Left lung (tissue), 10 donors: ENCODE results near the gene C8A. TPM values are rescaled to one million over a fixed set of nuclear protein-coding genes. Genes with fewer than 3 reads are reported as not detected.

ENCODE experiments used
- ATAC-seq: fragments of 200-7000 bp; cut with Tn5 transposase; one replicate; pipeline ENCODE4 v1.9.1; 2020; ENCODE audit warnings: moderate library complexity
- DNase-seq, 4 donors: peaks; one replicate each; pipeline ENCODE4 v3.0.0-alpha.2; 2013 to 2020
- H3K27ac ChIP-seq, 2 donors: fragments of 200-600 bp; sonication (generic) in 1 of 2; one replicate each; pipeline versions ENCODE4 v1.5.0 to v1.8.0; 2020 to 2021
- H3K27me3 ChIP-seq, 2 donors: fragments of 200-600 bp; sonication (generic) in 1 of 2; one replicate each; pipeline versions ENCODE4 v1.5.0 to v1.8.0; 2020 to 2021
- H3K36me3 ChIP-seq, 2 donors: fragments of 200-600 bp; sonication (generic) in 1 of 2; one replicate each; pipeline versions ENCODE4 v1.5.0 to v1.8.0; 2020 to 2021
- H3K4me1 ChIP-seq, 2 donors: fragments of 200-600 bp; one replicate each; pipeline ENCODE4 v1.8.0; 2021
- H3K4me3 ChIP-seq, 2 donors: fragments of 200-600 bp; sonication (generic) in 1 of 2; one replicate each; pipeline versions ENCODE4 v1.5.0 to v1.8.0; 2020 to 2021; ENCODE audit warnings: mild to moderate bottlenecking in 1 of 2
- H3K9me3 ChIP-seq, 2 donors: fragments of 200-600 bp; sonication (generic) in 1 of 2; one replicate each; pipeline versions ENCODE4 v1.5.0 to v1.8.0; 2020 to 2021
- intact Hi-C, 2 donors: fragments of 100-400 bp; cut with DNase I; formaldehyde crosslinking; loops; one replicate each; pipeline versions ENCODE4 v1.11.2 to v1.14.2; 2022
- polyA plus RNA-seq, 6 donors: library from polyadenylated mRNA; unstranded; fragments of 120-200 nt; gene quantifications; one replicate each; pipeline ENCODE4 v1.2.1, GENCODE V29; 2013; ENCODE audit not compliant: insufficient read length in 6 of 6
- total RNA-seq, 2 donors: library from RNA; stranded (reverse); fragmentation: NEBNext Ultra II Directional; extraction: Animal tissue kit (Norgen Biotek cat#: 25700); gene quantifications; one replicate each; pipeline ENCODE4 v1.2.1, GENCODE V29; 2021
- TF ChIP-seq, protein P1 (sequence below), 2 donors: fragments of 200-600 bp; sonication (generic) in 1 of 2; IDR thresholded peaks; one replicate each; pipeline versions ENCODE4 v1.5.0 to v1.8.0; 2021; ENCODE audit warnings: antibody characterized with exemption in 2 of 2
- donor health status: DM: no; HTN: yes; CAD: no.
- donor health status: DM: no; HTN: no; CAD: no.

C8A gene
- total and polyA plus RNA-seq, 8 donors: 0.09 TPM; not detected in 7

DNA sequence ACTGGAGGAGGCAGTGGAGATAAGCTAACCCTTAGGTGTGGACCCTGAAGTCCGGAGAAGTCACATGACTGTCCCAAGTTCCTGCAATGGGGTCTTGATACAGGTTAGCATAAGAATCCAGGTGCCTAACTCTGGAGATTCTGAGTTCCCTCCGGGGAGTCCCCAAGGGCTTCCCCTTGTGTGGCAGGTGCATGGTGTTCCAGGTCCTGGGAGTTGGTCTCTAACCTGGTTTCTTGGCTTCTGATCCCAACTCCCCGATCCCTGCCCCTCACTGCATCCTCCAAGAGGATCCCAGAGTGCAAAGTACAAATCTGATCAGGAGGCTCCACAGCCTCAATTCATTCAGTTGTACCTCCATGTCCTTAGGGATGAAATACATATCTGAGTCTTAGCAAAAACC, 9.3 kb upstream of the C8A start:
- Histone ChIP-seq H3K4me1 (no peaks in the 10 kb centered on the region), H3K4me3 (no peak overlapping the region), H3K36me3 (no peaks in the 10 kb centered on the region), H3K27me3 (no peaks in the 10 kb centered on the region), H3K27ac (no peak overlapping the region), H3K9me3 (no peaks in the 10 kb centered on the region)
- ATAC-seq: no peak
- intact Hi-C loops: no loop called here
- no peak for DNase-seq
- TF ChIP-seq, protein P1, sequence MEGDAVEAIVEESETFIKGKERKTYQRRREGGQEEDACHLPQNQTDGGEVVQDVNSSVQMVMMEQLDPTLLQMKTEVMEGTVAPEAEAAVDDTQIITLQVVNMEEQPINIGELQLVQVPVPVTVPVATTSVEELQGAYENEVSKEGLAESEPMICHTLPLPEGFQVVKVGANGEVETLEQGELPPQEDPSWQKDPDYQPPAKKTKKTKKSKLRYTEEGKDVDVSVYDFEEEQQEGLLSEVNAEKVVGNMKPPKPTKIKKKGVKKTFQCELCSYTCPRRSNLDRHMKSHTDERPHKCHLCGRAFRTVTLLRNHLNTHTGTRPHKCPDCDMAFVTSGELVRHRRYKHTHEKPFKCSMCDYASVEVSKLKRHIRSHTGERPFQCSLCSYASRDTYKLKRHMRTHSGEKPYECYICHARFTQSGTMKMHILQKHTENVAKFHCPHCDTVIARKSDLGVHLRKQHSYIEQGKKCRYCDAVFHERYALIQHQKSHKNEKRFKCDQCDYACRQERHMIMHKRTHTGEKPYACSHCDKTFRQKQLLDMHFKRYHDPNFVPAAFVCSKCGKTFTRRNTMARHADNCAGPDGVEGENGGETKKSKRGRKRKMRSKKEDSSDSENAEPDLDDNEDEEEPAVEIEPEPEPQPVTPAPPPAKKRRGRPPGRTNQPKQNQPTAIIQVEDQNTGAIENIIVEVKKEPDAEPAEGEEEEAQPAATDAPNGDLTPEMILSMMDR (IDR thresholded peaks at IDR 0.05): no peak

DNA sequence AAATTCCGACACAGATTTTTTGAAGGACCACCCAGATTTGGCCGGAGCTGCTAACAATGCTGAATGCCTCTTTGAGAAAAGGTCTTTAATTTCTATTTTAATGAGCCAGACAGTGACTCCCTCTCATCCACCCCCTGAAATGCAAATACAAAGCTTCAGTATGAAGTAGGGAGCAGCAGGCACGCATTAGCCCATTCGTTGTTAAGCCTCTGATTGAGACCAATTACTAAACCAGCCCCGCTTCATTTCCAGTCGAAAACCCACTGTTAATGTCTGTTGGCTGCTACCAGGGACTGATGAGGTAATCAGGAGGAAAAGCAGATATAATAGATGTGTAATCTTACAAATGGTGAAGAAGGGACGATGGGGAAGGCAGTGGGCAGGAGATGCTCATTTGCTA, 4.8 kb upstream of the C8A start:
- Histone ChIP-seq H3K4me1 (no peaks in the 10 kb centered on the region), H3K9me3 (no peaks in the 10 kb centered on the region), H3K27ac (no peak overlapping the region), H3K4me3 (no peak overlapping the region), H3K27me3 (no peaks in the 10 kb centered on the region), H3K36me3 (no peaks in the 10 kb centered on the region)
- intact Hi-C loops: no loop called here
- no peak for ATAC-seq
- TF ChIP-seq, protein P1 (IDR thresholded peaks at IDR 0.05): no peak
- DNase-seq: no peak

DNA sequence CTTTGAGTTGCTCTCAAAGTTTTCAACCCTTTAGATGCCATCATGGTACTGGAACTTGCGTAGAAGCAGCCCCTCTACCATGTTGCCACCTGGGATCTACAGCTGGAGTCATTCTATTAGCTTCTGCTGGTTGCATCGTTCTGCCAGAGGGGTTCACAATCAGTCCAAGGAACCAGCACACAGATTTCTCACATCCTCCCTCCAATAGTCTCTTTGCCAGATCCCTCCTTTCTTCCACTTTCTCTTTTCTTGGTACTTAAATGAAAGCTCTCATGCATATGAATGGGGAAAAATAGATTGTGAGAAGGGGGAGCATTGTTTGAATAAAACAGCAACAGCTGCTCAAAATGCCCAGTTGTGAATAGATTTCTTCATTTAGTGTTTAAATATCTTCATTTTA, 4.2 kb upstream of the C8A start:
- Histone ChIP-seq H3K4me1 (no peaks in the 10 kb centered on the region), H3K27me3 (no peaks in the 10 kb centered on the region), H3K36me3 (no peaks in the 10 kb centered on the region), H3K4me3 (no peak overlapping the region), H3K9me3 (no peaks in the 10 kb centered on the region), H3K27ac (no peak overlapping the region)
- ATAC-seq: no peak
- intact Hi-C loops: no loop called here
- TF ChIP-seq, protein P1 (IDR thresholded peaks at IDR 0.05): no peak
- no peak for DNase-seq

GRCh38 chr1:56850922-56851321, 3.7 kb upstream of the C8A start:
- TF ChIP-seq, protein P1 (IDR thresholded peaks at IDR 0.05): no peak
- no peaks in the 10 kb centered on the region for H3K9me3 ChIP-seq
- H3K4me3 ChIP-seq: no peak overlapping the region
- ATAC-seq (no peak), DNase-seq (no peak)
- no peak overlapping the region for H3K27ac ChIP-seq
- intact Hi-C loops: no loop called here
- H3K36me3 ChIP-seq: no peaks in the 10 kb centered on the region
- H3K27me3 ChIP-seq: no peaks in the 10 kb centered on the region
- H3K4me1 ChIP-seq: no peaks in the 10 kb centered on the region

DNA sequence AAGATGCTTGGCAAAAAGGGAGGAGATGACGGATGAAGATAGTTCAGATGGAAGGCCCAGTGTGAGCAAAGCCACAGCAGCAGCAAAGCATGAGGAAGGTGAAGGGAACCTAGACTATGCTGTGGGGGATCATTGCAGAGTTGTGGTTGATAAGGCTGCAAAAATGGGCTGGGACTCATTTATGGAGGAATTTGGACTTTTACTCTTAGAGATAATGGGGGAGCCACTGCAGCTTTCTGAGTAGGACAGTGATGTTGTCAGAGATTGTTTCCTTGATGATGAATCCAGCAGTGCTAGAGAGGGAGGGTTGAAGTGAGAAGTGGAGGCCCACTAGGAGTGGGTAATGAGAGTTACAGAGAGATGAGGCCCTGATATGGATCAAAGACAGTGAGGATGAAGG, 2.1 kb upstream of the C8A start:
- DNase-seq: no peak
- no peaks in the 10 kb centered on the region for H3K4me1 ChIP-seq
- no peak for ATAC-seq
- intact Hi-C loops: no loop called here
- H3K27ac ChIP-seq: no peak overlapping the region
- no peaks in the 10 kb centered on the region for H3K36me3 ChIP-seq
- no peaks in the 10 kb centered on the region for H3K27me3 ChIP-seq
- H3K9me3 ChIP-seq: no peaks in the 10 kb centered on the region
- H3K4me3 ChIP-seq: no peak overlapping the region
- TF ChIP-seq, protein P1 (IDR thresholded peaks at IDR 0.05): no peak
